ENCODE results near the gene CRTC2.

DNA sequence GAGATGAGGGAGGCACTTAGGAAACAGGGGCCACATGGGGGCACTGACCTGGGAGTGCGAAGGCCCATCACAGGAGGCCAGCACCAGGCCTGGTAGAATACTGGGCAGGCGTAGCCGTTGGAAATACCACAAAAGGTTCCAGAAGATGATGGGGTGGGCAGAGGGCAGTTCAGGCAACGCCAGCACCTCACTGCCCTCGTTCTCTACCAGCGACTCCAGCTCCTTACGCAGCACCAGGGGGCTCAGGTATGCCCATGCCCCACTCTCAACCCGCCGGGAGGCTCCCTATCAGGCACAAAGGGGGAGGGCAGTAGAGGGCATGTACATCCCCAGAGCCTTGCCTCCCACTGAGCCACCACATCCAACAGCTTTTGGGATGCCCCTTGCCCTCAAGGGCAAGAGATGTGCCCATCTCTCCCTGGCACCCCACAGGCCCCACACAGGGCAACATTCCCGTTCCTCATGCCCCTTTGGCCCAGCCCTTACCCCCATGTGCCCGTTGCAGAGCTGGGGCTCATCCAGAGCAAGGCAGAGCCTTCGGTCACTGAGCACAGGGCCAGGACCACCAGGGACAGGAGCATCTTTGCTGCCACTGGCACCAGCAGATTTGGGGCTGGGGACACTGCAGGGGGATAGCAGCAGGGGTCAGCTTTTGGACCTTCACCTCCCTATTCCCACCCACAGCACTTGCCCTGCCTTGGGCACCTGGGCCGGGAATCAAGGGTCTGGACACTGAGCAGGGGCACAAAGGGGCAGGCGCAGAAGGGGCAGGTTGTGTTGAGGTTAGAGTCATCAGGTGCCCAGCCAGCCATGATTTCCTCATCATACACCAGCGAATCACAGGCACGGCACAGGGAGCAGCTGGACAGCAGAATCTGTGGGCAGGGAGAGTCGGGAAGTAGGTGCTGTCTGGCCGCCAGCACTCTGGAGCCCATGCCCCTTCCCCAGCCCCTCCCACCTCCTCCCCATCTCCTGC is 26.0 kb downstream of the CRTC2 start:
- no peak for TF ChIP-seq UBTF (IDR thresholded peaks at IDR 0.05; ENCODE audit: borderline replicate concordance in 1 of 2, low read depth in 2 of 2, low read length in 2 of 2)
- TF ChIP-seq JUND (IDR thresholded peaks at IDR 0.05; ENCODE audit: borderline replicate concordance, low read depth, low read length), result no peak
- no peak for TF ChIP-seq JUND (tag; IDR thresholded peaks at IDR 0.05; ENCODE audit: borderline replicate concordance, low read depth, low read length)
- TF ChIP-seq NFATC3 (IDR thresholded peaks at IDR 0.05), result no peak
- no peak for TF ChIP-seq CTCF (IDR thresholded peaks at IDR 0.05 in 2 of 3, conservative IDR thresholded peaks at IDR 0.05 in 1 of 3; ENCODE audit: insufficient read depth in 2 of 3, low read depth in 1 of 3, low read length in 3 of 3)
- TF ChIP-seq MLX (CRISPR knock-in tag; conservative IDR thresholded peaks at IDR 0.05), result no peak
- no peak for TF ChIP-seq ZBTB7A (IDR thresholded peaks at IDR 0.05; ENCODE audit: borderline replicate concordance, control insufficient read depth, low read depth, low read length)
- no peak for TF ChIP-seq CHD2 (IDR thresholded peaks at IDR 0.05; ENCODE audit: low read depth, low read length)
- TF ChIP-seq POLR2A (conservative IDR thresholded peaks at IDR 0.05), result no peak; the same call in 1 of the 2 replicates
- no peak for TF ChIP-seq HCFC1 (IDR thresholded peaks at IDR 0.05; ENCODE audit: low read depth, low read length)
- TF ChIP-seq CCAR2 (IDR thresholded peaks at IDR 0.05; ENCODE audit: low read depth, low read length), result no peak
- no peak for TF ChIP-seq KHSRP (IDR thresholded peaks at IDR 0.05)

Measured in K562 (cell line).